ENCODE data around the gene ADGRA1. TPM values are rescaled to one million over a fixed set of nuclear protein-coding genes. Genes with fewer than 3 reads are reported as not detected.
A peak's percentile ranks its signal among the peaks of the same experiment; 100 is the strongest.
"Not testable (repeated sequence)": the region's sequence is repeated elsewhere in the genome, so short reads cannot be mapped to it uniquely, and the experiment has no call there.

ADGRA1 gene
- total and polyA plus RNA-seq, 3 experiments from 2014 or later: not detected

DNA sequence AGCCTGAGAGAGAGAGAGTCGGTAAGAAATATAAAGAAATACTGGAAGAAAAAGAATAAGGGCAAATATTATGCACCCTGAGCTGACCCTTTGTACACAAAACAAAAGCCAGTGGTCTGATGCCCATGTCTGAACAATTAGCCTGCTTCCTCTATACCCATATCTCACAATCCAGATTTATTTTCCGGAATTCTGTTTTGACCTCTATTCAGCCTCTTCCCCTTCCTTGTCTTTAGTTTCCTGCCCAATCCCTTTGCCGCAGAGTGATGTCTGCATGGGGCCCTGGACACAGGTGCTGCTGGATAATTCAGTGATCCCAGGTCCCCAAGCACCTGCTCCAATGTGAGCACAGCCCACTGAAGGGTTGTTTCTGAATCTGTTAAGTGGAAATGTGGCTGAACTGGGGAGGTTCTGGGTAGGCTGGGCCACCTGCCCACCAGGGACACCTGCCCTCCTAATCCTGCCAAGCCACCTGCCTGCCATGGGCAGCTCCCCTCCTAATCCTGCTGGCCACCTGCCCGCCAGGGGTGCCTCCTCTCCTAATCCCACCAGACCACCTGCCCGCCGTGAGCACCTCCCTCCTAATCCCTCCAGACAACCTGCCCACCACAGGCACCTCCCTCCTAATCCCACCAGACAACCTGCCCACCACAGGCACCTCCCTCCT is 23.0 kb downstream of the ADGRA1 start:
- H3K27ac Mint-ChIP-seq: no peak overlapping the region

DNA sequence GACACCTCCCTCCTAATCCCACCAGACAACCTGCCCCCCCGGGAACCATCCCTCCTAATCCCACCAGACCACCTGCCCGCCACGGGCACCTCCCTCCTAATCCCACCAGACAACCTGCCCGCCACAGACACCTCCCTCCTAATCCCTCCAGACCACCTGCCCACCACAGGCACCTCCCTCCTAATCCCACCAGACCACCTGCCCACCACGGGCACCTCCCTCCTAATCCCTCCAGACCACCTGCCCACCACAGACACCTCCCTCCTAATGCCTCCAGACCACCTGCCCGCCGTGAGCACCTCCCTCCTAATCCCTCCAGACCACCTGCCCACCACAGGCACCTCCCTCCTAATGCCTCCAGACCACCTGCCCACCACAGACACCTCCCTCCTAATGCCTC is 23.9 kb downstream of the ADGRA1 start:
- H3K9me3 ChIP-seq (ENCODE audit: low read length); CTCF ChIA-PET; H3K36me3 ChIP-seq (ENCODE audit: insufficient read depth, low read length); H3K4me3 ChIP-seq (ENCODE audit: low read length); H3K36me3 Mint-ChIP-seq; H3K27ac ChIP-seq (ENCODE audit: low read depth, low read length); H3K4me1 Mint-ChIP-seq; H3K27ac Mint-ChIP-seq; DNase-seq; POLR2A ChIA-PET; H3K27me3 ChIP-seq (ENCODE audit: insufficient read depth, low read length, poor library complexity, severe bottlenecking); H3K4me3 Mint-ChIP-seq; H3K4me1 ChIP-seq (ENCODE audit: insufficient read depth, low read length): not testable (repeated sequence)
- H3K27me3 Mint-ChIP-seq: peaks cover 0 to 10% of the 10 kb centered on the region in 2 donors
- H3K9me3 Mint-ChIP-seq: peaks cover 9 to 15% (median 11%) of the 10 kb centered on the region in 5 donors

More for the DNA sequence above, 23.0 kb downstream of the ADGRA1 start:
- CTCF ChIA-PET: no interaction called here
- peaks cover 0 to 5% (median 0%) of the 10 kb centered on the region in 3 donors for H3K36me3 Mint-ChIP-seq
- POLR2A ChIA-PET: no interaction called here
- no peak overlapping the region for H3K4me3 Mint-ChIP-seq
- Histone ChIP-seq H3K36me3 (ENCODE audit: insufficient read depth, low read length) (no peaks in the 10 kb centered on the region), H3K27ac (ENCODE audit: low read depth, low read length) (no peak overlapping the region), H3K4me1 (ENCODE audit: insufficient read depth, low read length) (no peaks in the 10 kb centered on the region), H3K4me3 (ENCODE audit: low read length) (no peak overlapping the region), H3K27me3 (ENCODE audit: insufficient read depth, low read length, poor library complexity, severe bottlenecking) (no peaks in the 10 kb centered on the region), H3K9me3 (ENCODE audit: low read length) (no peaks in the 10 kb centered on the region)
- H3K9me3 Mint-ChIP-seq: peaks cover 9 to 15% (median 11%) of the 10 kb centered on the region in 5 donors
- no peak for DNase-seq
- peaks cover 0 to 10% of the 10 kb centered on the region in 2 donors for H3K27me3 Mint-ChIP-seq
- H3K4me1 Mint-ChIP-seq: no peaks in the 10 kb centered on the region

DNA sequence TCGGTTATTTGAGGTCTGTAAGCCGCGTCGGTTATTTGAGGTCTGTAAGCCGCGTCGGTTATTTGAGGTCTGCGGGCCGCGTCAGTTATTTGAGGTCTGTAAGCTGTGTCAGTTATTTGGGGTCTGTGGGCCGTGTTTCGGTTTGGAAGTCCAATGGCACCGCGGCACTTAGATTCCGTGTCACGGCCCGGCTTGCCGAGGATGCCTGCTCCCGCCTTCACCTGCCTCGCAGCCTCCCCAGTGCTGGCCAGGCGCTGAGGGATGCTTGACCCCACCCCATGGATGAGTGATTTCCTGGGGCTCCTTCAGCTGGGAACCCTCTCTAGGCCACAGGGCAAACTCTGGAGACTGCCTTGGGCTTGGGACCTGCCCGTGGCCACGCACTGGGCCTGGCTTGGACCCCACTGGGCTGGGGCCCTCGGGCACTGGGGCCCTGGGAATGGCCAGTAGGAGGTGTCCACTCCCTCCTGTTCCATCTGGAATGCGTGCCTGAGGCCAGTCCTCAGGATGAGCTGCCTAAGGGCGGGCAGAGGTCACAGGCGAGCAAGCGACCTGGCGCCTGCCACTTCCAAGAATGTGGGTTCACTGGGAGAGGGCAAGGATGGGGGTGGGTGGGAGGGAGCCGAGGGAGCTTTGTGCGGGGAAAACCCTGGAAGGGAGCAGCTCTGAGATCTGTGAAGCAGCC is 25.6 kb downstream of the ADGRA1 start:
- H3K4me3 ChIP-seq (ENCODE audit: low read length): no peak overlapping the region
- H3K4me1 ChIP-seq (ENCODE audit: insufficient read depth, low read length): no peaks in the 10 kb centered on the region
- no peak overlapping the region for H3K27ac Mint-ChIP-seq
- no peak for DNase-seq
- H3K4me3 Mint-ChIP-seq: no peak overlapping the region
- no peaks in the 10 kb centered on the region for H3K36me3 ChIP-seq (ENCODE audit: insufficient read depth, low read length)
- peaks cover 0 to 10% of the 10 kb centered on the region in 2 donors for H3K27me3 Mint-ChIP-seq
- no peaks in the 10 kb centered on the region for H3K27me3 ChIP-seq (ENCODE audit: insufficient read depth, low read length, poor library complexity, severe bottlenecking)
- ChIA-PET CTCF (no interaction called here), POLR2A (interaction anchor here (0.9 kb wide), 1 partner anchor 38 kb away, joined by 4 read pairs; no protein-coding TSS in a partner anchor)
- H3K27ac ChIP-seq (ENCODE audit: low read depth, low read length): no peak overlapping the region
- H3K4me1 Mint-ChIP-seq: no peaks in the 10 kb centered on the region
- H3K9me3 ChIP-seq (ENCODE audit: low read length): no peaks in the 10 kb centered on the region
- H3K36me3 Mint-ChIP-seq: no peaks in the 10 kb centered on the region
- H3K9me3 Mint-ChIP-seq: peaks cover 0 to 6% (median 3%) of the 10 kb centered on the region in 5 donors

DNA sequence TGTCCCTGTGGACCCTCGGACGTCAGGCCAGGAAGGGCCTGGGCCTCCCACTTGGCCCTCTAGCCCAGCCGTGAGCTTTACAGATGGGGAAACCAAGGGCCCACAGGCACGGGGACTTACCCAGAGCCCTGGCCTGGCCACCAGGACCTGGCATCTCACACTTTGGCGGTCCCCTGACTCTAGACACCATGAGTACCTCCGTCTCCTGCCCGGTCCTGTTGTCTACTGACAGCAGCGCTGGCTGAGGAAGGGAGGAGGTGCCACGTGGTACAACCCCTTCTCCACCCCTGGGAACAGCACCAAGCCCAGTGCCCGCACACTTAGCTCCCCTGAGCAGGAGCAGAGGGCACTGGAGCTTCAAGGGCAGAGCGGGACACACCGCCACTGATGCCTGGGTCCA is 26.1 kb downstream of the ADGRA1 start:
- no peaks in the 10 kb centered on the region for H3K36me3 ChIP-seq (ENCODE audit: insufficient read depth, low read length)
- H3K4me1 ChIP-seq (ENCODE audit: insufficient read depth, low read length): no peaks in the 10 kb centered on the region
- H3K4me3 ChIP-seq (ENCODE audit: low read length): no peak overlapping the region
- H3K9me3 ChIP-seq (ENCODE audit: low read length): no peaks in the 10 kb centered on the region
- H3K4me1 Mint-ChIP-seq: no peaks in the 10 kb centered on the region
- no peak overlapping the region for H3K27ac ChIP-seq (ENCODE audit: low read depth, low read length)
- H3K27ac Mint-ChIP-seq: no peak overlapping the region
- CTCF ChIA-PET: no interaction called here
- peaks cover 0 to 7% (median 0%) of the 10 kb centered on the region in 5 donors for H3K9me3 Mint-ChIP-seq
- H3K27me3 Mint-ChIP-seq: peaks cover 0 to 10% of the 10 kb centered on the region in 2 donors
- H3K27me3 ChIP-seq (ENCODE audit: insufficient read depth, low read length, poor library complexity, severe bottlenecking): no peaks in the 10 kb centered on the region
- POLR2A ChIA-PET: no interaction called here
- no peak overlapping the region for H3K4me3 Mint-ChIP-seq
- no peaks in the 10 kb centered on the region for H3K36me3 Mint-ChIP-seq
- no peak for DNase-seq

DNA sequence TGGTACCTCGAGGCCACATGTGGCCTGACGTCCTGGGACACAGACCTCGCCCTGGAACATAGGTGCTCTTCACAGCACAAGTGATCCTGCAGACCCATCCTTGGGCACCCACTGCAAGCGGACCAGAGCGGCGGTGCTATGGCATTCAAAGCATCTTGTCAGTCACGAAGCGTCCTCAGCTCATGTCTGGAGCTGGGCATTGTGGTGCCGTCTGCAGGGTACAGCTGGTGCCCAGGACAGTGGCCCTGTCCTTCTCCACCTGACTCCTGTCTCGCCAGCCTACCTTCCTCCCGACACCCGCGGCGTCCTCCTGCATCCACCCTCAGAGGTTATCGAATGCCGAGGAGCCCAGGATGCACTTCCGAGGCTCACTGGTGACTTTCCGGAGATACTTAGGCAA is 26.5 kb downstream of the ADGRA1 start:
- no peaks in the 10 kb centered on the region for H3K27me3 ChIP-seq (ENCODE audit: insufficient read depth, low read length, poor library complexity, severe bottlenecking)
- H3K4me3 Mint-ChIP-seq: no peak overlapping the region
- POLR2A ChIA-PET: no interaction called here
- H3K4me1 Mint-ChIP-seq: no peaks in the 10 kb centered on the region
- no peaks in the 10 kb centered on the region for H3K36me3 Mint-ChIP-seq
- no peak overlapping the region for H3K4me3 ChIP-seq (ENCODE audit: low read length)
- CTCF ChIA-PET: no interaction called here
- H3K27me3 Mint-ChIP-seq: peaks cover 0 to 10% of the 10 kb centered on the region in 2 donors
- no peaks in the 10 kb centered on the region for H3K36me3 ChIP-seq (ENCODE audit: insufficient read depth, low read length)
- H3K4me1 ChIP-seq (ENCODE audit: insufficient read depth, low read length): no peaks in the 10 kb centered on the region
- peaks cover 0 to 7% (median 0%) of the 10 kb centered on the region in 5 donors for H3K9me3 Mint-ChIP-seq
- no peak overlapping the region for H3K27ac Mint-ChIP-seq
- no peak overlapping the region for H3K27ac ChIP-seq (ENCODE audit: low read depth, low read length)
- no peaks in the 10 kb centered on the region for H3K9me3 ChIP-seq (ENCODE audit: low read length)
- DNase-seq: no peak

DNA sequence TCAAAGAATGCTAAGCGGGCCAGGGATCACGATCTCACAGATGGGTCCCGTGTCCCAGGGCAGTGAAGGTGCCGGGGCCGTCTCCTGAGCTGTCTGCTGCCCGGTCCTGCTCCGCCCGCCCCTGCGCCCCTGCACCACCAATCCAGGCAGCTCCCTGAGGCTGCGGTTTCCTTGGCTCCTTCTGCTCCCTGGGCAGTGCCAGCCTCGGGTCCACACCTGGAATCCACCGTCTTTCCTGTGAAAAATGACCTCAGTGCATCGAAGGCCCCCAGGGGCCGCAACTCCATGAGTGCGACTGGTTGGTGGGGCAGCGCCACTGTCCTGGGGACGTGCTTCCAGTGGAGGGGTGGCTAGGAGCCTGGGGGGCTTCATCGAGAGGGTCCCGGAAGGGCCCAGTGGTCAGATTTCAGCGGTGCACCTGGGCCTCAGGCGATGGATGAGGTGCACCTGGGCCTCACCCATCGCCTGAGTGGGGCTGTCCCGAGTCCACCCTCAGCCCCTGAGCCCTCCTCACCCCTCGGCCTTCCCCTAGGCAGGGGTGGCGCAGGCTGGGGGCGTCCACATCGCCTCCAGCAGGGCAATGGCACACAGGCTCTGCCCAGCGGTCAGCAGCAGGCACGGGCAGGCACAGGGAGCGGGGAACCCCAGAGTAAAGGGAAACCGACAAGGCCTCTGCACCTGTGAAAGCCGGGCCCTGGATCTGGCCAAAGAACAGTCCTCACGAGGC is 27.2 kb downstream of the ADGRA1 start:
- no peaks in the 10 kb centered on the region for H3K9me3 ChIP-seq (ENCODE audit: low read length)
- H3K27ac Mint-ChIP-seq: no peak overlapping the region

DNA sequence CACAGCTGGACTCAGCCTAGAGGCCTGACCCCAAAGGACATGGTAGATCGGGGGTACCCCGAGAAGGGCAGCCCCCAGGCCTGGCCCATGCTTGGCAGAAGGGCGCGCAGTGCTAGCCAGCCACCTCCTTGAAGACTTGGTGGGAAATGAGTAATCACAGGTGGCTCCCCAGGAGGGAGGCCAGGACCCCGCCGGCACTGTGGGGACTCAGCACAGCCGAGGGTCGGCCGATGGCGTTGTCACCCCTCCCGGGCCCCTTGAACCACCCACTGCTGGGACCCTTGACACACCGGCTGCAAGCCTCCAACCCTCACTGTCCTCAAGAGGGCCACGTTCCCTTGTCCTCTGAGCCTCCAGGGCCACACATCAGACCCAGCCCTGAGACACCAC is 27.7 kb downstream of the ADGRA1 start:
- H3K36me3 ChIP-seq (ENCODE audit: insufficient read depth, low read length): no peaks in the 10 kb centered on the region
- peak in 1 of 5 donors; percentile 25 for DNase-seq
- H3K27me3 Mint-ChIP-seq: peaks cover 0 to 8% of the 10 kb centered on the region in 2 donors
- H3K36me3 Mint-ChIP-seq: no peaks in the 10 kb centered on the region
- no peak overlapping the region for H3K4me3 Mint-ChIP-seq
- no peaks in the 10 kb centered on the region for H3K4me1 ChIP-seq (ENCODE audit: insufficient read depth, low read length)
- POLR2A ChIA-PET: no interaction called here
- no peaks in the 10 kb centered on the region for H3K27me3 ChIP-seq (ENCODE audit: insufficient read depth, low read length, poor library complexity, severe bottlenecking)
- no peaks in the 10 kb centered on the region for H3K4me1 Mint-ChIP-seq
- no peaks in the 10 kb centered on the region for H3K9me3 ChIP-seq (ENCODE audit: low read length)
- CTCF ChIA-PET: no interaction called here
- no peak overlapping the region for H3K27ac Mint-ChIP-seq
- H3K9me3 Mint-ChIP-seq: peaks cover 0 to 4% (median 0%) of the 10 kb centered on the region in 5 donors
- no peak overlapping the region for H3K4me3 ChIP-seq (ENCODE audit: low read length)
- no peak overlapping the region for H3K27ac ChIP-seq (ENCODE audit: low read depth, low read length)

More for the DNA sequence above, 27.2 kb downstream of the ADGRA1 start:
- Histone ChIP-seq H3K36me3 (ENCODE audit: insufficient read depth, low read length) (no peaks in the 10 kb centered on the region), H3K27me3 (ENCODE audit: insufficient read depth, low read length, poor library complexity, severe bottlenecking) (no peaks in the 10 kb centered on the region), H3K4me3 (ENCODE audit: low read length) (no peak overlapping the region), H3K4me1 (ENCODE audit: insufficient read depth, low read length) (no peaks in the 10 kb centered on the region), H3K27ac (ENCODE audit: low read depth, low read length) (no peak overlapping the region)
- H3K4me1 Mint-ChIP-seq: no peaks in the 10 kb centered on the region
- peaks cover 0 to 7% (median 0%) of the 10 kb centered on the region in 5 donors for H3K9me3 Mint-ChIP-seq
- H3K27me3 Mint-ChIP-seq: peaks cover 0 to 10% of the 10 kb centered on the region in 2 donors
- DNase-seq: peak in 1 of 5 donors; percentile 14
- CTCF ChIA-PET: no interaction called here
- no peak overlapping the region for H3K4me3 Mint-ChIP-seq
- no peaks in the 10 kb centered on the region for H3K36me3 Mint-ChIP-seq
- POLR2A ChIA-PET: no interaction called here

DNA sequence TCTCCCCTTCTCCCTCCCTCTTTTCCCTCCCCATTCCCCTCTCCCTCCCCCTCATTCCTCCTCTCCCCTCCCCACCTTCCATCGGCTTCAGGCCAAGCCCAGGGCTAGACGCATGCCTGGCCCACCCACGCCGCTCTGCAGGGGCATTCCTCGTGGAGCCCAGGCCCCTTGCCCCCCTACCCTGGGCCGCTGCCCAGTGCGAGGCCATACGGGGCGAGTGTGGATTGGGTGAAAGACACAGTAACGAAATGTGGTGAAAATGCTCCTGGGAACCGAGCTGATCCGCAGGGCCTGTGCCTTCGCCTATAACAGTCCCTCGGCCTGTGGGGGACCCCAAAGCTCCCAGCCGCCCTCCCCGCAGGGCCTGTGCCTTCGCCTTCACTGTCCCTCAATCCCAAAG is 28.3 kb downstream of the ADGRA1 start:
- Histone ChIP-seq H3K9me3 (ENCODE audit: low read length) (no peaks in the 10 kb centered on the region), H3K27me3 (ENCODE audit: insufficient read depth, low read length, poor library complexity, severe bottlenecking) (no peaks in the 10 kb centered on the region), H3K36me3 (ENCODE audit: insufficient read depth, low read length) (no peaks in the 10 kb centered on the region), H3K27ac (ENCODE audit: low read depth, low read length) (no peak overlapping the region), H3K4me3 (ENCODE audit: low read length) (no peak overlapping the region), H3K4me1 (ENCODE audit: insufficient read depth, low read length) (no peaks in the 10 kb centered on the region)
- ChIA-PET POLR2A (no interaction called here), CTCF (no interaction called here)
- Mint-ChIP-seq H3K27ac (no peak overlapping the region), H3K9me3 (peaks cover 0 to 4% (median 0%) of the 10 kb centered on the region in 5 donors), H3K36me3 (no peaks in the 10 kb centered on the region), H3K27me3 (peaks cover 0 to 4% of the 10 kb centered on the region in 2 donors), H3K4me3 (no peak overlapping the region), H3K4me1 (no peaks in the 10 kb centered on the region)
- DNase-seq: peak in 1 of 5 donors; percentile 33
